Fibroblast of skin of right quadriceps (primary cell): ENCODE data around the gene SKIDA1.
"Not testable (repeated sequence)": the region's sequence is repeated elsewhere in the genome, so short reads cannot be mapped to it uniquely, and the experiment has no call there.

ENCODE experiments used
- DNase-seq: peaks from one replicate; pipeline ENCODE4 v3.0.0-alpha.2; 2013

Gene SKIDA1

GRCh38 chr10:21525367-21526187 is at the start of gene SKIDA1:
Gene SKIDA1, minus strand, starts transcription at chr10:21525682. Its CDS starts 7,860 bp downstream, at chr10:21517822.
- peak; percentile 98 for DNase-seq

- not testable (repeated sequence) for DNase-seq
Observed at GRCh38 chr10:21574514-21574913, 49.0 kb upstream of the SKIDA1 start.

- DNase-seq = peak; percentile 12
Observed at GRCh38 chr10:21572578-21572977, 47.1 kb upstream of the SKIDA1 start.

GRCh38 chr10:21570761-21571521 is 45.5 kb upstream of the SKIDA1 start:
- no peak for DNase-seq

GRCh38 chr10:21558984-21559383 is 33.5 kb upstream of the SKIDA1 start:
- DNase-seq = not testable (repeated sequence)

GRCh38 chr10:21556527-21556926 is 31.0 kb upstream of the SKIDA1 start:
- DNase-seq = no peak

- DNase-seq = no peak
Observed at GRCh38 chr10:21552638-21553037, 27.2 kb upstream of the SKIDA1 start.

- DNase-seq = no peak
Observed at GRCh38 chr10:21547246-21547645, 21.8 kb upstream of the SKIDA1 start.

- not testable (repeated sequence) for DNase-seq
Observed at GRCh38 chr10:21540701-21541100, 15.2 kb upstream of the SKIDA1 start.

GRCh38 chr10:21536874-21537273 is 11.4 kb upstream of the SKIDA1 start:
- no peak for DNase-seq

GRCh38 chr10:21535976-21536375 is 10.5 kb upstream of the SKIDA1 start:
- DNase-seq = not testable (repeated sequence)

GRCh38 chr10:21535494-21535965 is 10.0 kb upstream of the SKIDA1 start:
- no peak for DNase-seq

- peak; percentile 50 for DNase-seq
Observed at GRCh38 chr10:21534604-21535493, 9.4 kb upstream of the SKIDA1 start.

GRCh38 chr10:21534280-21534586 is 8.8 kb upstream of the SKIDA1 start:
- no peak for DNase-seq

GRCh38 chr10:21533467-21534279 is 8.2 kb upstream of the SKIDA1 start, which contains the start of gene MLLT10:
Gene MLLT10, plus strand, starts transcription at chr10:21534232. Its CDS starts 413 bp downstream, at chr10:21534645.
- peak; percentile 98 for DNase-seq

- no peak for DNase-seq
Observed at GRCh38 chr10:21532694-21533466, 7.4 kb upstream of the SKIDA1 start.

- peak; percentile 69 for DNase-seq
Observed at GRCh38 chr10:21531164-21531563, 5.7 kb upstream of the SKIDA1 start.

GRCh38 chr10:21530641-21531040 is 5.2 kb upstream of the SKIDA1 start:
- no peak for DNase-seq

- DNase-seq = no peak
Observed at GRCh38 chr10:21530168-21530567, 4.7 kb upstream of the SKIDA1 start.

GRCh38 chr10:21529032-21529910 is 3.8 kb upstream of the SKIDA1 start:
- no peak for DNase-seq
